ENCODE data around the gene CLRN3. TPM values are rescaled to one million over a fixed set of nuclear protein-coding genes. Genes with fewer than 3 reads are reported as not detected.

The CLRN3 gene
- total and polyA plus RNA-seq, 9 of the 15 experiments (the other 6 are each of a cell fraction or from before 2014, with no cell fraction given), result not detected

GRCh38 chr10:127919418-127920271 lies 26.9 kb upstream of the CLRN3 start:
- DNase-seq (ENCODE audit: extremely low read depth in 1 of 4, low spot score in 3 of 4) (no peak), ATAC-seq (peak; percentile 43; the same call in 2 of the 3 replicates), FAIRE-seq (no peak)
- Histone ChIP-seq H3K36me3 (ENCODE audit: control insufficient read depth, insufficient read depth, low read length) (no peaks in the 10 kb centered on the region), H3K9me3 (replicated peaks; ENCODE audit: control insufficient read depth, insufficient read depth, low read depth, low read length) (no peaks in the 10 kb centered on the region), H3K4me3 (no peak overlapping the region), H4K20me1 (replicated peaks; ENCODE audit: control insufficient read depth, insufficient read depth, low read length) (no peaks in the 10 kb centered on the region), H3K4me1 (replicated peaks in 1 of 2; ENCODE audit: control insufficient read depth in 2 of 2, insufficient read depth in 2 of 2, low read length in 2 of 2) (no peaks in the 10 kb centered on the region), H3K9ac (ENCODE audit: insufficient read depth in 1 of 2, low read depth in 2 of 2, low read length in 2 of 2) (no peak overlapping the region), H3K79me2 (ENCODE audit: control insufficient read depth, insufficient read depth, low read length) (no peaks in the 10 kb centered on the region), H3K27ac (ENCODE audit: extremely low read depth, low read depth, low read length) (no peak overlapping the region), H3K27me3 (ENCODE audit: control insufficient read depth in 2 of 2, insufficient read depth in 2 of 2, low read length in 2 of 2) (no peaks in the 10 kb centered on the region; a peak in 1 of 5 replicates), H2AFZ (ENCODE audit: low read depth, low read length) (no peak overlapping the region), H3K9me1 (ENCODE audit: control insufficient read depth, insufficient read depth, low read length) (no peaks in the 10 kb centered on the region), H3K4me2 (ENCODE audit: insufficient read depth, low read length) (no peak overlapping the region)
- CTCF ChIA-PET (ENCODE audit: low intra/inter-chr PET ratio), result no interaction called here
- intact Hi-C loops (cut with micrococcal nuclease) (no loop called here), in situ Hi-C loops (cut with MboI) (no loop called here)
- WGBS (ENCODE audit: insufficient coverage, low coverage, missing lambda C conversion rate), result 0% methylated on average over 10 of the region's 12 CpGs
- POLR2A ChIA-PET, result no interaction called here
- BruUV-seq (replicated peaks), result no TSS peak
- TF ChIP-seq BRCA1 (IDR thresholded peaks at IDR 0.05) (no peak), BRCA1 (CRISPR knock-in tag; IDR thresholded peaks at IDR 0.05) (no peak), IRF9 (tag; IDR thresholded peaks at IDR 0.05) (no peak), RBM17 (IDR thresholded peaks at IDR 0.05; ENCODE audit: borderline replicate concordance, low read depth, low read length) (no peak), HNRNPLL (IDR thresholded peaks at IDR 0.05; ENCODE audit: low read depth, low read length, poor library complexity, severe bottlenecking) (no peak), ATF6 (CRISPR knock-in tag; IDR thresholded peaks at IDR 0.05) (no peak), ZNF384 (IDR thresholded peaks at IDR 0.05; ENCODE audit: low read depth, low read length) (no peak), BCL6 (CRISPR knock-in tag; IDR thresholded peaks at IDR 0.05) (no peak), HIVEP1 (CRISPR knock-in tag; IDR thresholded peaks at IDR 0.05) (no peak), KDM1A (IDR thresholded peaks at IDR 0.05) (no peak), ZBED1 (IDR thresholded peaks at IDR 0.05) (no peak), ATF1 (CRISPR knock-in tag; IDR thresholded peaks at IDR 0.05) (no peak), ATF1 (tag; IDR thresholded peaks at IDR 0.05) (no peak), ZBTB1 (CRISPR knock-in tag; IDR thresholded peaks at IDR 0.05; ENCODE audit: borderline replicate concordance, low read depth) (no peak), ZC3H8 (IDR thresholded peaks at IDR 0.05) (no peak), ZNF217 (CRISPR knock-in tag; IDR thresholded peaks at IDR 0.05) (no peak), HMG20B (CRISPR knock-in tag; IDR thresholded peaks at IDR 0.05) (no peak)
- TF ChIP-seq, protein P1, sequence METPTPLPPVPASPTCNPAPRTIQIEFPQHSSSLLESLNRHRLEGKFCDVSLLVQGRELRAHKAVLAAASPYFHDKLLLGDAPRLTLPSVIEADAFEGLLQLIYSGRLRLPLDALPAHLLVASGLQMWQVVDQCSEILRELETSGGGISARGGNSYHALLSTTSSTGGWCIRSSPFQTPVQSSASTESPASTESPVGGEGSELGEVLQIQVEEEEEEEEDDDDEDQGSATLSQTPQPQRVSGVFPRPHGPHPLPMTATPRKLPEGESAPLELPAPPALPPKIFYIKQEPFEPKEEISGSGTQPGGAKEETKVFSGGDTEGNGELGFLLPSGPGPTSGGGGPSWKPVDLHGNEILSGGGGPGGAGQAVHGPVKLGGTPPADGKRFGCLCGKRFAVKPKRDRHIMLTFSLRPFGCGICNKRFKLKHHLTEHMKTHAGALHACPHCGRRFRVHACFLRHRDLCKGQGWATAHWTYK (CRISPR knock-in tag; IDR thresholded peaks at IDR 0.05), result no peak
- TF ChIP-seq, protein P2, sequence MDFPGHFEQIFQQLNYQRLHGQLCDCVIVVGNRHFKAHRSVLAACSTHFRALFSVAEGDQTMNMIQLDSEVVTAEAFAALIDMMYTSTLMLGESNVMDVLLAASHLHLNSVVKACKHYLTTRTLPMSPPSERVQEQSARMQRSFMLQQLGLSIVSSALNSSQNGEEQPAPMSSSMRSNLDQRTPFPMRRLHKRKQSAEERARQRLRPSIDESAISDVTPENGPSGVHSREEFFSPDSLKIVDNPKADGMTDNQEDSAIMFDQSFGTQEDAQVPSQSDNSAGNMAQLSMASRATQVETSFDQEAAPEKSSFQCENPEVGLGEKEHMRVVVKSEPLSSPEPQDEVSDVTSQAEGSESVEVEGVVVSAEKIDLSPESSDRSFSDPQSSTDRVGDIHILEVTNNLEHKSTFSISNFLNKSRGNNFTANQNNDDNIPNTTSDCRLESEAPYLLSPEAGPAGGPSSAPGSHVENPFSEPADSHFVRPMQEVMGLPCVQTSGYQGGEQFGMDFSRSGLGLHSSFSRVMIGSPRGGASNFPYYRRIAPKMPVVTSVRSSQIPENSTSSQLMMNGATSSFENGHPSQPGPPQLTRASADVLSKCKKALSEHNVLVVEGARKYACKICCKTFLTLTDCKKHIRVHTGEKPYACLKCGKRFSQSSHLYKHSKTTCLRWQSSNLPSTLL (IDR thresholded peaks at IDR 0.05), result no peak
